IMR-90 (cell line): ENCODE results near the gene STAT6.

ENCODE experiments used
- TF ChIP-seq, protein P1 (sequence below): conservative IDR thresholded peaks from 2 replicates; pipeline ENCODE4 v1.5.1; 2012; ENCODE audit warnings: mild to moderate bottlenecking, low read depth, low read length, improper control_type of control experiment
- TF ChIP-seq, protein P2 (sequence below): fragments of 150-350 bp; IDR thresholded peaks from 2 replicates; pipeline ENCODE4 v1.6.1; 2016; ENCODE audit warnings: low read depth, mild to moderate bottlenecking, low read length, moderate library complexity, borderline replicate concordance

DNA sequence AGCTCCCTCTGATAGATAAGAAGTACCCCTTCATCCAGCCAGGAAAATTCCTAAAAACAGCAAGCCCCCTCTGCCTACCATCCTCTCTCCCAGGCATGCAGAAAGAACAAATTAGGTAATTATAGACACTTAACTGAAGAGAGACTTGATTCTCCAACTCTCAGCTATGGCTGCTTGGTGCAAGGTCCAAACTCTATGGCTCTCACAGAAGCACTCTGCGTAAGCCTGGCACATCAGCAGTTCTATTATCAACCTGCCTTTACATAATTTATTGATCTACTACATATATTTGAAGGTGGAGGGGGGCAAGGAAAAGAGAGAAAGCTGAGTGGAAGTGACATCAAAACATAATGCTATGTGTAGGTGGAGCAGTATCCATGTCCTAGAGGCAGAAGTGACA lies 60.2 kb downstream of the STAT6 start:
- TF ChIP-seq, protein P1, sequence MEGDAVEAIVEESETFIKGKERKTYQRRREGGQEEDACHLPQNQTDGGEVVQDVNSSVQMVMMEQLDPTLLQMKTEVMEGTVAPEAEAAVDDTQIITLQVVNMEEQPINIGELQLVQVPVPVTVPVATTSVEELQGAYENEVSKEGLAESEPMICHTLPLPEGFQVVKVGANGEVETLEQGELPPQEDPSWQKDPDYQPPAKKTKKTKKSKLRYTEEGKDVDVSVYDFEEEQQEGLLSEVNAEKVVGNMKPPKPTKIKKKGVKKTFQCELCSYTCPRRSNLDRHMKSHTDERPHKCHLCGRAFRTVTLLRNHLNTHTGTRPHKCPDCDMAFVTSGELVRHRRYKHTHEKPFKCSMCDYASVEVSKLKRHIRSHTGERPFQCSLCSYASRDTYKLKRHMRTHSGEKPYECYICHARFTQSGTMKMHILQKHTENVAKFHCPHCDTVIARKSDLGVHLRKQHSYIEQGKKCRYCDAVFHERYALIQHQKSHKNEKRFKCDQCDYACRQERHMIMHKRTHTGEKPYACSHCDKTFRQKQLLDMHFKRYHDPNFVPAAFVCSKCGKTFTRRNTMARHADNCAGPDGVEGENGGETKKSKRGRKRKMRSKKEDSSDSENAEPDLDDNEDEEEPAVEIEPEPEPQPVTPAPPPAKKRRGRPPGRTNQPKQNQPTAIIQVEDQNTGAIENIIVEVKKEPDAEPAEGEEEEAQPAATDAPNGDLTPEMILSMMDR = no peak
- TF ChIP-seq, protein P2, sequence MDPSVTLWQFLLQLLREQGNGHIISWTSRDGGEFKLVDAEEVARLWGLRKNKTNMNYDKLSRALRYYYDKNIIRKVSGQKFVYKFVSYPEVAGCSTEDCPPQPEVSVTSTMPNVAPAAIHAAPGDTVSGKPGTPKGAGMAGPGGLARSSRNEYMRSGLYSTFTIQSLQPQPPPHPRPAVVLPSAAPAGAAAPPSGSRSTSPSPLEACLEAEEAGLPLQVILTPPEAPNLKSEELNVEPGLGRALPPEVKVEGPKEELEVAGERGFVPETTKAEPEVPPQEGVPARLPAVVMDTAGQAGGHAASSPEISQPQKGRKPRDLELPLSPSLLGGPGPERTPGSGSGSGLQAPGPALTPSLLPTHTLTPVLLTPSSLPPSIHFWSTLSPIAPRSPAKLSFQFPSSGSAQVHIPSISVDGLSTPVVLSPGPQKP = no peak
